ENCODE measurements around the gene DDAH1.

The DDAH1 gene

DNA sequence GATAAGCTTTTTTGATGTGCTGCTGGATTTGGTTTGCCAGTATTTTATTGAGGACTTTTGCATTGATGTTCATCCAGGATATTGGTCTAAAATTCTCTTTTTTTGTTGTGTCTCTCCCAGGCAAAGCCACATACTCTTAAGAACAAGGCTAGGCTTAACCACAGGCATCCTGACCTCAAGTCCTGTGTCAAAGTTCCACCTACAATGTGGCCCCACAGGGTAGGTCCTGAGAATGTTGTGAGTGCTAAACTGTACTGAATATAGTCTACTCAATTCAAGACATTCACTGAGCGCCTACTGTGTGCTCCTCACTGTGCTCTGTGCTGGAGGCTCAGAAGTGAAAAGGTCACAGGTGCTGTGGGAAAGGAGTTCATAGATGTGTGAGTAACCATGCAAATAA, 20.6 kb downstream of the DDAH1 start:
- no peak for DNase-seq (ENCODE audit: low read depth in 2 of 3, low spot score in 1 of 3)

DNA sequence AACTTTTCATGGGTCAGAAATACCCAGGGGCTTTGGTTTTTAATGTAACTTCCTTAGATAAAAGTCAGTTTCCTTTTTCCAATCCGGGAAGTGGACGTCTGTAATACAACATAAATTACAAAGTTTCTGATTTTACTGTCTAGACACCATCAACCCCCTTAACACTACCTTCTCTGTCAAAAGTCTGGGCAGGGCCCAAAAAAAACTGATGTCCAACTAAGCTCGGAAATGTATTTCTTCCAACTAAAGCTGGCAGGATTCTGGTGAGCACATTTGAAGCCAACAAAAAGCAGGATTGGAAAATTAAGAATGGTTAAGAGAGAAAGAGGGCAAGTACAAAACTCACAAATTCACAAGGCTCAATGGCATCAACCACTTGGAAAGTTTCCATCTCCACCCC, 24.3 kb downstream of the DDAH1 start:
- DNase-seq (ENCODE audit: low read depth in 2 of 3, low spot score in 1 of 3), result no peak

DNA sequence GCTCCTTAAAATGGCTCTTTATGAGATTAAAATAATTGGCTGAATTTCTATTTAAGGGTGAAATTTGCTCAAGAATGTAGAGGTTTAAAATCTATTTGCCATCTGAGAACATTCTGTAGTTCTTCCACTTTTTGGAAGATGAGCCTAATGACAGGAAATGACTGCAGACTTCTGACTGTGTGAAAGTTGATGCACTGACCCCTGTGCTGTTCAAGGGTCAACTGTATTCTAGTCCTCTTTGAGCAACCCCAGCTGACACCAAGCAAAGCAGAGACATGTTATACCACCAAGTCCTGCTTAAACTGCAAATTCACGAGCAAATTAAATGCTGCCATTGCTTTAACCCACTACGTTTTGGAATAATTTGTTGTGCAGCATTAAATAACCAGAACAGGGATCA, 26.6 kb downstream of the DDAH1 start:
- DNase-seq (ENCODE audit: low read depth in 2 of 3, low spot score in 1 of 3), result no peak

DNA sequence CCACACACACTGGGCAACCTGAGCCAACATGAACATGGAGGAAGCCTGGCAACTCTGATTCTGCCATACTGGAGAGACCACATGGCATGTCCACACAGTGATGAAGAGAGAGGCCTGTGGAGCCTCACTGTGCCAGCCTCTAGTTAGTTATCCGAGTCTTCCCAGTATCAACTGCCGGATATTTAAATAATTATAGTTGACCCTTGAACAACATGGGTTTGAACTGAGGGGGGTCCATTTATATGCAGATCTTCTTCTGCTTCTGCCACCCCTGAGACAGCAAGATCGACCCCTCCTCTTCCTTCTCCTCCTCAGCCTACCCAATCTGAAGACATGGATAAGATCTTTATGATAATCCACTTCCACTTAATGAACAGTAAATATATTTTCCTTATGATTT, 27.8 kb downstream of the DDAH1 start:
- no peak for DNase-seq (ENCODE audit: low read depth in 2 of 3, low spot score in 1 of 3)

DNA sequence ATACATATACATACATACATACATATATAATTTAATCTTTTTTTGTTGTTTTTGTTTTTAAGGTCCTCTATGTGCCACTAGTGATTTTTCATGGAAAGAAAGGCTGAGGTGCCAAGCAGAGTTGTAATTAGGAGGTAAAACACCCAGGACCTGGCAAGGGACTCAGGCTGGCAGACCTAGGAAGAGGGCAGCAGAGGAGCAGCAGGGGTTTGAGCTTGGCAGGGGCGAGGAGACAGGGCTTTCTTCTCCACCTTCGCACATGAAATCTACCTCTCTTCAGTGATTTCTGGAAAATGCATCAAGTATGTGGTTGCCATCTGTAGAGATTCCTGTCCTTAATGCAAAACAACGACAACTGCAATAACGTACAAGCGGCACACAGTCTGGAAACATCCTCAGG, 31.9 kb downstream of the DDAH1 start:
- no peak for DNase-seq (ENCODE audit: low read depth in 2 of 3, low spot score in 1 of 3)

DNA sequence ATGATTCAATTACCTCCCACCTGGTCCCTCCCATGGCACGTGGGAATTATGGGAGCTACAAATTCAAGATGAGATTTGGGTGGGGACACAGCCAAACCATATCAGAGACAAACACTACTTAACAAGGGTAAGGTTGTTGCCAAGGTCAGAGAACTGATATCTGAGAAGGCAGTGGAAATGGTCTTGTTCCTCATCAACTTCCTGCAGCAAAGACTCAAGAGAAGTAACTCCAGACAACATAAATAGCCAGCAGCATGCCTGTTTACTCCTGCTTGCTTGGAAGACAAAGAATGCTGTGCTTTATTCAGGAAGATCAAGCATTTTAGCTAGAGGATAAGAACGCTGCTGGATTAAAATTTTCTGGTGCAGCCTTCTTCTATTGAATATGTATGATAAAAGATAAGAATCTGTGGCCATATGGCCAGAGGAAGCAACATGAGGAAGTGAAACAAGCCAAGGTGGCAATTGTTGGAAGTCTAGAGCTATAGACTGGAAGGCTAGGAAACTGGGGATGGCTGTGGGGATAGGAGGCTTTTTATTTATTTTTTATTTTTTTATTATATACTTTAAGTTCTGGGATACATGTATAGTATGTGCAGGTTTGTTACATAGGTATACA, 36.4 kb downstream of the DDAH1 start:
- DNase-seq (ENCODE audit: low read depth in 2 of 3, low spot score in 1 of 3), result no peak

DNA sequence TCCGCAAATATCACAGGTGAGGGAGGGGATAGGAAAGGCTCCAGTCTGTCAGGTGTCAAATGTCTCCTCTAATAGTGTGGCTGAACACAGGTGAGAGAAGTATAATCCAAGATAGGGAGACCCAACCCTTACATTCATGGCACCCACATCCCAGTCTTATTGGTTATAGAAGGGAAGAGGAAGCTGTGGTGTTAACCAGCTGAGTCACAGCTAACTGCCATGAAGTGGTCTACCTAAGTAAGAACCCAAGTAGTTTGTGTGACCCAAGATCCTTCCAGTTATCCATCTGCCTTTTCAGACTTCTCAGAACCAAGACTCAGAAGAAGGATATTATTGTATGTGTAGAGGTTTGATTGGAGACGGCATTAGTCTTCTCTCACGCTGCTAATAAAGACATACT, 37.1 kb downstream of the DDAH1 start:
- no peak for DNase-seq (ENCODE audit: low read depth in 2 of 3, low spot score in 1 of 3)

GRCh38 chr1:85427331-85427730, 37.6 kb downstream of the DDAH1 start:
- no peak for DNase-seq (ENCODE audit: low read depth in 2 of 3, low spot score in 1 of 3)

DNA sequence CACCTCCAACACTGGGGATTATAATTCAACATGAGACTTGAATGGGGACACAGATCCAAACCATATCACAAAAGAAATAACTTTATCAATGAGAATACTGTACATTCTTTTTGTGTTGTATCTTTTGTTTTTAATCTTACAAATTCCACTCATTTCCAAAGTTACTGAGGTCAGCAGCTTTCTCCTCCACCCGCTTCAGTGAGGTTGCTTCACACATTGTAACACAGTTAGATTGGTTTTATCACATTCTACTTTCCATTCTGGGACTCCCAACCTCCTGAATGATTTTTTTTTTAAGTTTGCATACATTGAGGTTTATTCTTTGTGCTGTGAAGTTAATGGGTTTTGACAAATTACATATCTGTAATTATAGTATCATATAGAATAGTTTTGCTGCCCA, 43.8 kb downstream of the DDAH1 start:
- no peak for DNase-seq (ENCODE audit: low read depth in 2 of 3, low spot score in 1 of 3)

GRCh38 chr1:85420199-85420598, 44.8 kb downstream of the DDAH1 start:
- DNase-seq (ENCODE audit: low read depth in 2 of 3, low spot score in 1 of 3), result no peak

DNA sequence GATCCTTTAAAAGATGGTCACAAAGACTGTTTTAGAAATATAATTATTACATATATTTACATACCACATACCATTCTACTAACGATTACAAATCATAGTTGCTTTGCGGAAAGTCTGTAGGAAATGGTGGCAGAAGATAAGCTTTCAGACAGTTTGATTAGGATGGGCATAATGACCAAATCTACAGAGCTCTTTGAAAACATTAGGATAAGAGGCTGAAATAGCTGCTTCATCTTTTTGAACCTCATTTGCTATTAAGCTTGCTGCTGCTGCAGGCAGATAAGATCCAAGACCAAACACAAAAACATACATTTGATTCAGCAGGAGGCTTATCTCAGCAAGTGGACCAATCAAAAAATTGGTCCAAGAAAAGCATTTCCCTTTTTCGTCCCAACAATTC, 47.1 kb downstream of the DDAH1 start:
- DNase-seq (ENCODE audit: low read depth in 2 of 3, low spot score in 1 of 3), result no peak

- no peak for DNase-seq (ENCODE audit: low read depth in 2 of 3, low spot score in 1 of 3)
Observed at GRCh38 chr1:85417017-85417416, 47.9 kb downstream of the DDAH1 start.

DNA sequence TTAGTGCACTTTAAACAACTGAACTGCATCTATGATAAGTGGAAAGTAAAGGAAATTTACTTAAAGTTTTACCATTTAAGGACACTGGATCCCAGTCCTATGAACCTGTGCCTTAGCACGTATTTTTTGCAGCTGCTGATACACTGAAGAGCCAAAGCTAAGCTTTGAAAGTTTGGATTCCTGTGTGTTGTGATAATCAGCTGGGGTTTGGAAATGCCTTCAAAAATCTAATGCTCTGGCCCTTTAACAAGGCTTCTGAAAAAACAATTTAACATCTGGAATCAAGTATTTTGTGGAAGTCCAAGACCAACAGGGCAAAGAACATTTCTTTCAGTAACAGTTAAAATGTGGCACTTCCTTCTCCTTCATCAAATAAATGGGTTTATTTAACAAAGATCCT, 51.8 kb downstream of the DDAH1 start:
- no peak for DNase-seq (ENCODE audit: low read depth in 2 of 3, low spot score in 1 of 3)

DNA sequence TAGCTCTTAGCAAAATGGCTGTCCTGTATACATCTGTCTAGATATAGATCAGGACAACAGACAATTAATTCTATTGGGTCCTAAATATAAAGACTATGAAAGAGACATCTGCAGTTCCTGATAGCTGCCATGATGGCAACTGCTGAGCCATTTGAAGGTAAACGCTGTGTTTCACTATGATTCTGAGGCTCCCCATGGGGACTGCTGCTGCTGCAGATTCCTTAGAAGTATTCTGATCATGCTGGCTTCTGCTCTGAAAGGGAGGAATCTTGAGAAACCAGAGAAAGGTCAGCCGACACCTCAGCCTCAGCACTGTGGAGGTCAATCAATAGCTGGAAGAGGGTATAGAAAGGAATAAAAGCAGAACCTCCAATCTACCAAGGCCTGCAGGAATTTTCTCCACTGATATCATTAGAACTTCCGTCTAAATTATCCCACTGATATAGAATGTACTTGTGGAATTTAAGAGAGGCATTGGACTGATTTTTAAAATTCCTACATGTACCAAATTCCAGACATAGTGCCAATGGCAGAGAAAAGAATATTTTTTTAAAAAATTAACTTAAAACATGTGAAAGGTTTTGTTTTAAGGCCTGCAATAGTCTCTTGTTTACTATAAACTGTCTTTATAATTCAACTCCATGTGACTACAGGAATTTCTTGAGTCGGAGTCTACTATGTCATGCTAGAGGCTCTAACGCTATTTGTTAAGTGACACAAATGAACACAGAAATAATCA, 53.2 kb downstream of the DDAH1 start:
- no peak for DNase-seq (ENCODE audit: low read depth in 2 of 3, low spot score in 1 of 3)

- DNase-seq (ENCODE audit: low read depth in 2 of 3, low spot score in 1 of 3), result no peak
Observed at GRCh38 chr1:85409516-85409915, 55.4 kb downstream of the DDAH1 start.

GRCh38 chr1:85407746-85408377, 57.1 kb downstream of the DDAH1 start:
- no peak for DNase-seq (ENCODE audit: low read depth in 2 of 3, low spot score in 1 of 3)

- DNase-seq (ENCODE audit: low read depth in 2 of 3, low spot score in 1 of 3), result no peak
Observed at GRCh38 chr1:85406887-85407533, 57.9 kb downstream of the DDAH1 start.

DNA sequence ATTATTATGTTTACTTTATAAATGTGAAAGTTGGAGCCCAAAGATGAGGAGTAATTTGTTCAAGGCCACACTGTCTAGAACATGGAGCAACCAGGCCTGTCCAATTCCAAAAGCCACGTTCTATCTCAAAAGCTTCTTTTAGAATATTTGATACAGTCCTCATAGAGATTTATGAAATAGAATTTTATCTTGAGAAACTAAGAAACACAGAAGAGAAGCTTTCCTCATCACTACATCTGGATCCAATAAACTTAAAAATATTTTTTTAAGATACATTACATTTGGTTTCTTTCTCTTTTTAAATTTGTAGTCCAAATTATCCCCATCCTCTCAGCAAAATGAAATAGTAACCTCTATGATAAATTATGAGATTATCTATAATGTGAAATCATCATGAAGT, 58.9 kb downstream of the DDAH1 start:
- DNase-seq (ENCODE audit: low read depth in 2 of 3, low spot score in 1 of 3), result no peak

GRCh38 chr1:85404408-85404807, 60.6 kb downstream of the DDAH1 start:
- DNase-seq (ENCODE audit: low read depth in 2 of 3, low spot score in 1 of 3), result no peak

GRCh38 chr1:85398391-85399064, 66.4 kb downstream of the DDAH1 start:
- DNase-seq (ENCODE audit: low read depth in 2 of 3, low spot score in 1 of 3), result no peak

DNA sequence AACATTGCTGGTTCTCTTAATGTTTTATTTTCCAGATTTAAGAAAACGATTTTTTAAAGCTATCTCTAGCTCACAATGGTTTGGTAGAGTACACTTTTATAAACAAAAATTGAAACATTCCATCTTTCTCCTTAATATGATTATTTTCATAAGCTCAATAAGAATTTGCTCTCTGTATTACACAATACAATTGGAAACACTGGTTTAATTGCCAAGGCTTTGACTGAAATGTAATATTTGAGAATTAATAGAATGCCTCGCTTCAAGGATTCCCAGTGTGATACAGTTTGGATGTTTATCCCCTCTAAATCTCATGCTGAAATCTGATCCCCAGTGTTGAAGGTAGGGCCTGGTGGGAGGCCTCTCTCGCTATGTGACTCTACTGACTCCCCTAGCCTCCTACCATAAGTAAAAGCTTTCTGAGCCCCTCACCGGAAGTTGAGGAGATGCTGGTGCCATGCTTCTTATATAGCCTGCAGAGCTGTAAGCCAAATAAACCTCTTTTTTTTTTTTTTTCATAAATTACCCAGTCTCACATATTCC, 67.4 kb downstream of the DDAH1 start:
- DNase-seq (ENCODE audit: low read depth in 2 of 3, low spot score in 1 of 3), result no peak

Measured in stimulated activated CD4-positive, alpha-beta T cell treated with anti-CD3 and anti-CD28 coated beads, Interleukin-12 subunit alpha, Interleukin-12 subunit beta, amount 100 ng/mL, for 48 hours (primary cell).